OCI-LY7 (cell line): Measurements from ENCODE around the gene DCTD. TPM values are rescaled to one million over a fixed set of nuclear protein-coding genes. Genes with fewer than 3 reads are reported as not detected.

Experiments used
- BruUV-seq: library from RNA; stranded (reverse); fragments of 400-500 nt; replicated peaks from 2 replicates; lab custom pipeline; 2021; lab: Mats Ljungman, UMichigan
- CTCF ChIA-PET: fragments of 300-600 bp; sonication (Branson Sonifier 250); formaldehyde crosslinking; loops from one replicate; lab custom pipeline; 2022; ENCODE audit warnings: antibody characterized with exemption; ENCODE audit not compliant: unreplicated experiment; lab: Charles Lee
- POLR2A ChIA-PET: fragments of 300-600 bp; sonication (Branson Sonifier 250); formaldehyde crosslinking; loops from one replicate; lab custom pipeline; 2022; ENCODE audit warnings: antibody characterized with exemption; lab: Charles Lee
- DNase-seq: peaks from one replicate; pipeline ENCODE4 v3.0.0-alpha.2; 2015; ENCODE audit warnings: low spot score
- H2AFZ ChIP-seq: fragments of 200-600 bp; sonication (generic), shearing (Covaris generic); 2 replicates; pipeline ENCODE4 v1.6.1; 2014; ENCODE audit warnings: mild to moderate bottlenecking, antibody characterized with exemption, low read length, moderate library complexity
- H3K27ac ChIP-seq: fragments of 200-600 bp; sonication (generic); 2 replicates; pipeline ENCODE4 v1.5.1; 2014; ENCODE audit warnings: mixed run types, low read depth, mild to moderate bottlenecking, moderate library complexity, low read length, inconsistent platforms; ENCODE audit not compliant: poor library complexity, severe bottlenecking
- H3K36me3 ChIP-seq: fragments of 200-600 bp; sonication (generic); 2 replicates; pipeline ENCODE4 v1.6.1; 2014; ENCODE audit warnings: mild to moderate bottlenecking, antibody characterized with exemption, low read length, moderate library complexity, mixed read lengths; ENCODE audit not compliant: insufficient read depth
- H3K4me1 ChIP-seq: fragments of 200-600 bp; sonication (generic); 2 replicates; pipeline ENCODE4 v1.5.1; 2014; ENCODE audit warnings: mild to moderate bottlenecking, low read length; ENCODE audit not compliant: insufficient read depth, poor library complexity, severe bottlenecking
- H3K4me2 ChIP-seq: fragments of 200-600 bp; sonication (generic); 2 replicates; pipeline ENCODE4 v1.6.1; 2014; ENCODE audit warnings: mild to moderate bottlenecking, low read length
- H3K4me3 ChIP-seq: fragments of 200-600 bp; sonication (generic); 2 replicates; pipeline ENCODE4 v1.5.1; 2014; ENCODE audit warnings: mild to moderate bottlenecking, low read depth, low read length; ENCODE audit not compliant: poor library complexity, severe bottlenecking
- H3K79me2 ChIP-seq: fragments of 200-600 bp; sonication (generic); 2 replicates; pipeline ENCODE4 v1.6.1; 2016; ENCODE audit warnings: low read depth, mild to moderate bottlenecking, low read length, moderate library complexity, mixed read lengths; ENCODE audit not compliant: insufficient read depth
- H3K9me2 ChIP-seq: fragments of 200-600 bp; sonication (generic); 2 replicates; pipeline ENCODE4 v1.6.1; 2016; ENCODE audit warnings: mild to moderate bottlenecking, low read length, mixed read lengths; ENCODE audit not compliant: insufficient read depth
- H3K9me3 ChIP-seq: fragments of 200-600 bp; sonication (generic); 2 replicates; pipeline ENCODE4 v1.6.1; 2014; ENCODE audit warnings: mild to moderate bottlenecking, mixed run types, low read length, mixed read lengths
- H4K20me1 ChIP-seq: fragments of 200-600 bp; sonication (generic); 2 replicates; pipeline ENCODE4 v1.6.1; 2014; ENCODE audit warnings: mild to moderate bottlenecking, antibody characterized with exemption, low read length, moderate library complexity, mixed read lengths; ENCODE audit not compliant: insufficient read depth
- CTCF ChIP-seq: fragments of 200-600 bp; sonication (generic); conservative IDR thresholded peaks from 2 replicates; pipeline ENCODE4 v1.5.1; 2014; ENCODE audit warnings: mild to moderate bottlenecking, antibody characterized with exemption, low read length, moderate library complexity, mixed read lengths
- EZH2phosphoT487 ChIP-seq: fragments of 200-600 bp; sonication (generic); IDR thresholded peaks from 2 replicates; pipeline ENCODE4 v1.6.1; 2018; ENCODE audit warnings: low read depth, borderline replicate concordance, mild to moderate bottlenecking, mixed run types, antibody characterized with exemption, low read length, moderate library complexity, mixed read lengths
- intact Hi-C: fragments of 100-400 bp; cut with micrococcal nuclease; formaldehyde crosslinking; loops from one replicate; pipeline ENCODE4 v1.10.0; 2022; ENCODE audit not compliant: unreplicated experiment
- total RNA-seq, 2 experiments: library from RNA; depleted of rRNA in 1 of 2; stranded (reverse); fragments of >200 nt in 1 of 2; shearing (Covaris generic) in 1 of 2; gene quantifications; 2 replicates each; pipeline ENCODE4 v1.2.3, GENCODE V29; 2014 to 2022

The DCTD gene
- total RNA-seq, 2 experiments from 2014 or later: 37.8 to 81.9 TPM

GRCh38 chr4:182876427-182876826, 40.8 kb downstream of the DCTD start:
- Histone ChIP-seq H3K79me2 (no peaks in the 10 kb centered on the region), H4K20me1 (no peaks in the 10 kb centered on the region), H3K9me2 (no peaks in the 10 kb centered on the region), H3K4me2 (no peak overlapping the region), H3K27ac (no peak overlapping the region), H3K4me3 (no peak overlapping the region), H3K36me3 (no peaks in the 10 kb centered on the region), H3K4me1 (peaks cover 19% of the 10 kb centered on the region), H2AFZ (no peak overlapping the region), H3K9me3 (no peaks in the 10 kb centered on the region)
- intact Hi-C loops: no loop called here
- no TSS peak for BruUV-seq
- TF ChIP-seq EZH2phosphoT487 (no peak), CTCF (no peak)
- DNase-seq: no peak
- CTCF ChIA-PET: no interaction called here
- POLR2A ChIA-PET: interaction anchor here (0.7 to 1.0 kb wide), 2 partner anchors 35 to 134 kb away, joined by 3 to 6 read pairs; no protein-coding TSS in a partner anchor

- no peak overlapping the region for H3K4me2 ChIP-seq
These were observed 41.5 kb downstream of the DCTD start for GRCh38 chr4:182875453-182876405.

More at GRCh38 chr4:182875453-182876405, 41.5 kb downstream of the DCTD start:
- intact Hi-C loops: no loop called here
- H3K4me3 ChIP-seq: no peak overlapping the region
- H3K4me1 ChIP-seq: peaks cover 19% of the 10 kb centered on the region
- H3K36me3 ChIP-seq: no peaks in the 10 kb centered on the region
- TF ChIP-seq EZH2phosphoT487: no peak
- no peak for TF ChIP-seq CTCF
- no peak for DNase-seq
- CTCF ChIA-PET: no interaction called here
- no peaks in the 10 kb centered on the region for H4K20me1 ChIP-seq
- H3K9me2 ChIP-seq: no peaks in the 10 kb centered on the region
- no peaks in the 10 kb centered on the region for H3K9me3 ChIP-seq
- no peaks in the 10 kb centered on the region for H3K79me2 ChIP-seq
- H3K27ac ChIP-seq: no peak overlapping the region
- POLR2A ChIA-PET: interaction anchor here (0.7 to 1.0 kb wide), 2 partner anchors 36 to 133 kb away, joined by 3 to 6 read pairs; no protein-coding TSS in a partner anchor
- H2AFZ ChIP-seq: no peak overlapping the region
- no TSS peak for BruUV-seq
